Femur (tissue), 1 donor: Measurements from ENCODE around the gene AIFM1.

Source experiments
- DNase-seq: peaks from one replicate; pipeline ENCODE4 v3.0.0-alpha.2; 2017

Gene AIFM1

DNA sequence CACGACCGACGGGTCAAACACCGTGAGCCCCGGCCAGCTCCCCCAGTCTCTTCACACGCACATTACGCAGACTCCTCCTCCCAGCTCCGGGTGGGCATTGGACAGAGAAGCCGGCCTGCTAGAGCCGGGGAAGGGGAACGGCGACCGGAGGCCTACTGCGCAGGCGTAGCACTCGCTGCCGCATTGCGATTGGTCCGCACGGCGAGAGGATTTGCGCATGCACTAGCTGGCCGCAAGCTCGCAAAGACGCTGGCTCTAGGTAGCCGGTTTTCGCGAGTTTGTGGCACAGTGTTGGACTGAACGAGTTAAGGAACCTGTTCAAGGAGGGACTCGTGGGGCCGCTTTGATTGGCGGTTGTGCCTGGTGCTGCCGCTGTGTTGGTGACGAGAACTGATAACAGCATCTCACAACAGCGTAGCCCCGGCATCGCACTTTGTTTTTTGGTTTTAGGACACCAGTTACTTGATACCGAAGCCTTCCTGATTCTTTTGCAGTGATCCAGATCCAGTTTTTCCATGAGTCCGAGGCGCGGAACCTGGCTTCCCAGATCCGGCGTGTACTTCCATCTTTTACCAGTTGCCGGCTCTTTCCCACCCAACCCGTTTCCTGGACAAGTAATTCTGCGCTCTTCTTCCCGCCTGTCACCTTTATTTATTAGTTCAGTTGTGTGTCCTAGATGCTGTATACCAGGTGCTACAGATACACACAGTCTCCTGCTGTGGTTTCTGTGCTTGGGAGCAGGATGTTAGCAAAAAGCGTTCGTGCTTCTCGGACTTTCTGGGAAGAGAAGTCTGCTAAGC, at the start of gene AIFM1:
AIFM1 (minus strand) TSS at position 139 of the 800 bp plus-strand sequence. CDS start 185 bp downstream, outside the sequence.
- DNase-seq: peak; percentile 95

- no peak for DNase-seq
Observed at GRCh38 chrX:130213376-130213775, 47.7 kb upstream of the AIFM1 start.

DNA sequence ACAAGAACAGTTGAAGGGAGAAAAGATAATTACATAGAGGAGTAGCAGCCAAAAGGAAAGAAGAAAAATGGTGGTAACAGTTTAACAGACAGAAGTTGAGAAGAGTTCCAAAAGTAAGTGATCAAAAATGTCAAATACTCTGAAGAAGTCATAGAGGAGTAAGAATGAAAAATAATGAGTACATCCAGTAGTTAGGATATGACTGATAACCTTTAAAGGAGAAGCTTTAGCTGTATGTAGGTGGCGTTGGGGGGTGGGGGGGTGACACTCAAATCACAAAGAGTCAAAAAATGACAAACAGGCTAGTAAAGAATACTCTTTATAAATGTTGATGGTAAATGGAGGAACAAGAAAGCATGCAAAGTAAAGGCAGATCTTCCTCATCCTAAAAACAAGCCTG, 46.7 kb upstream of the AIFM1 start:
- no peak for DNase-seq

DNA sequence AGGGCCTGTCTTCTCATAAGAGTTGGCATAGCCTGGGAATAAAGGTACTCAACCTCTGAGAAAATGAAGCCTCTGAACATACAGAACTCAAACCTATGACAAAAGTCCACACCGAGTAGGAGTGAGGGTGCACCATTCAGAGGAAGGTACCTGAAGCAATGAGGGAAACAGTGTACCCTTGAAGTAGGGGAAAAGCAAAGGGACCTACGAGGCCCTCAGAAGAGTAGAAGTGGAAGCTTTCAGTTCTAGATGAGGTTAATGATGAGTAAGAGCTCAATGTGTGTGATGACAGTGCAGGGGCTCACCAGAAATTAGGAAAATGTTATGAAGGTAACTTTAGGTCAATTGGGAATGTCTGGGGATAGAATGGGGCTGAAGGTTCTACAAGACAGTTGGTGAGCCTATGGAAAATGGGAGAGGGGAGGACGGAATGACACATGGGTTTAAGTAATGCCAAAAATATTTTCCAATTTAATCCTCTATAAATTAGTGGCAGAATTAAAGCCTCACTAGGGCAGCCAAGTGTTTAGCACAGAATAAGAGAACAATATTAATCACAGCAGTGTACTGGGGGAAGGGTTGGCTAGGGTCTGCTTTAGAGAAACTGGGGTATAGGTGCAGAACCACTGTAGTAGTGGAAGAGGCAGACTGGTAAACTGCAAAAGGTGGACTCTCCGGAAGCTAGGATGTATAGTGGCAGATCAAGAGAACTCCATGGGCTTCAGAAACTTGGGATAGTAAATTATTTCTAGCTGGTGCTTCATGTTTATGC, 46.0 kb upstream of the AIFM1 start:
- DNase-seq: no peak

- no peak for DNase-seq
Observed at GRCh38 chrX:130204647-130205046, 39.0 kb upstream of the AIFM1 start.

GRCh38 chrX:130197464-130197863, 31.8 kb upstream of the AIFM1 start:
- no peak for DNase-seq

- DNase-seq: no peak
Observed at GRCh38 chrX:130196466-130196865, 30.8 kb upstream of the AIFM1 start.

GRCh38 chrX:130190801-130191200, 25.2 kb upstream of the AIFM1 start:
- no peak for DNase-seq

GRCh38 chrX:130186651-130187050, 21.0 kb upstream of the AIFM1 start:
- no peak for DNase-seq

GRCh38 chrX:130184857-130185256, 19.2 kb upstream of the AIFM1 start:
- DNase-seq: no peak

GRCh38 chrX:130184168-130184567, 18.5 kb upstream of the AIFM1 start:
- no peak for DNase-seq

- no peak for DNase-seq
Observed at GRCh38 chrX:130179579-130180215, 14.1 kb upstream of the AIFM1 start.

DNA sequence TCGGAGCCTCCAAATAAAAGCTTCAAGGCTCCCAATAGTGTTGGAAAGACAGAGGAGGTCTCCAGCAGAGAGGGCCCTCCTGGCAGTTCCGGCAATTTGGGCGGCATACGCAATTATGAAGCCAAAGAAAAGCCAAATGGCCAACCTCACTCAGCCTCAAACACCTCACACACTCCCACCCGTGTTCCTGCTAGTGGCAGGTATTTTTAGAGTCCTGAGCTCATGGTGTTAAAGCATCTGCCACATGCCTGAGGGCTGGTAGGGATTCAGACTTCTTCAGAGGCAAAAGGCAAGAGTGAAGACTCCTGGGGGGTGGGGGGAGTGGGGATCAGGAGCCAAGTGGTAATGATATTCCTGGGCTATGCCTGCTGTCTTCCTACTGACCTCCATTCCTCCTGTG, 13.5 kb upstream of the AIFM1 start:
- DNase-seq: no peak

GRCh38 chrX:130176942-130177341, 11.3 kb upstream of the AIFM1 start:
- no peak for DNase-seq

- DNase-seq: no peak
Observed at GRCh38 chrX:130176354-130176776, 10.7 kb upstream of the AIFM1 start.

GRCh38 chrX:130174937-130175336, 9.3 kb upstream of the AIFM1 start:
- DNase-seq: no peak

- DNase-seq: no peak
Observed at GRCh38 chrX:130174045-130174704, 8.5 kb upstream of the AIFM1 start.

GRCh38 chrX:130173190-130173895, 7.7 kb upstream of the AIFM1 start:
- DNase-seq: no peak

DNA sequence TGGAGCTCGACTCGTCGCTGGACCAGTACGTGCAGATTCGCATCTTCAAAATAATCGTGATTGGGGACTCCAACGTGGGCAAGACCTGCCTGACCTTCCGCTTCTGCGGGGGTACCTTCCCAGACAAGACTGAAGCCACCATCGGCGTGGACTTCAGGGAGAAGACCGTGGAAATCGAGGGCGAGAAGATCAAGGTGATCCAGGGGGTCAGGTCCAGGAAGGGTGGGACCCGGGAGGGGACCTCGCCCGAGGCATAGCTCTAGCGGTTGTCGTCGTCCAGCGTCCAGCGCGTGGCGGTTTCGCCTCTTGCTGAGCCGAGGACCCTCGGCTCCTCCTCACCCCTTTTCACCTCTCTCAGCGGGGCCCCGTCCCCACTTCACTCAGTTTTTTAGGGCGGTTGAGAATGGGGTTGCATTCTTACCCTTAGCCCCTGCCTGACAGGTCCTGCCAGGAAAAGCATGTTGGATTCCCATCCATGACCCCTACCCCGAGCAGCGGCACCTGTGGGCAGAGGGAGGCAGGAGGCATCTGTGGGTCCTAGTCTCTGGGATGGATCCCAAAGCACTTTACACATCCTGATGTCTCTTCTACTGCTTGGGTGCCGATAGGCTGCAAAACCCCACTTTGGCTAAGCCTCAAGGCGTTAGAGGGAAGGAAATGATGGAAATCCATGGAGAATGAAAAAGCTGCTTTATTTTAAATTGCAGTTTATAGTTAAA, 6.6 kb upstream of the AIFM1 start:
- no peak for DNase-seq

DNA sequence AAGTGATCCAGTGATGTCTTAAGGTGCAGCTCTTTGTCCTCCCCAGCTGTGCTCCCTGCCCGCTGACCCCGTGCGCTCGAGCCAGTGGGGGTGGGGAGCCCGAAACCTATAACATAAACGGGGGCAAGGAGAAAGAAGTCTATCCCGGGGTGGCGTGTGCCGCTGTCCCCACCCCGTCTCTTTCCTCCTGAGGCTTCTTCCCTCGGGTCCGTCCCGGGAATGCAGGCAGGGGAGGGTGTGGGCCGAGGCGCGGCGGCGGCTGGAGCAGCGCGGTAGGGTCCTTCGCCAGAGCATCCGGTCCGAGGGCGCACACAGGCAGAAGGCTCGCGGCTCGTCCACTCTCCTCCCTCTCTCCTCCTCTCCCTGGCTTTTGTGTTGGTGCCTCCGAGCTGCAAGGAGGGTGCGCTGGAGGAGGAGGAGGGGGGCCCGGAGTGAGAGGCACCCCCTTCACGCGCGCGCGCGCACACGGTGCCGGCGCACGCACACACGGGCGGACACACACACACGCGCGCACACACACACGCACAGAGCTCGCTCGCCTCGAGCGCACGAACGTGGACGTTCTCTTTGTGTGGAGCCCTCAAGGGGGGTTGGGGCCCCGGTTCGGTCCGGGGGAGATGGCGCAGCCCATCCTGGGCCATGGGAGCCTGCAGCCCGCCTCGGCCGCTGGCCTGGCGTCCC, 5.9 kb upstream of the AIFM1 start, which contains the start of gene RAB33A:
RAB33A (plus strand) TSS at position 517 of the 681 bp plus-strand sequence; CDS start at position 618, 101 bp downstream.
- no peak for DNase-seq
